ENCODE results near the gene TNNI2. TPM values are rescaled to one million over a fixed set of nuclear protein-coding genes. Genes with fewer than 3 reads are reported as not detected.

Gene TNNI2
- total RNA-seq, 4 donors from 2014 or later: 1.0 TPM; not detected in 3

DNA sequence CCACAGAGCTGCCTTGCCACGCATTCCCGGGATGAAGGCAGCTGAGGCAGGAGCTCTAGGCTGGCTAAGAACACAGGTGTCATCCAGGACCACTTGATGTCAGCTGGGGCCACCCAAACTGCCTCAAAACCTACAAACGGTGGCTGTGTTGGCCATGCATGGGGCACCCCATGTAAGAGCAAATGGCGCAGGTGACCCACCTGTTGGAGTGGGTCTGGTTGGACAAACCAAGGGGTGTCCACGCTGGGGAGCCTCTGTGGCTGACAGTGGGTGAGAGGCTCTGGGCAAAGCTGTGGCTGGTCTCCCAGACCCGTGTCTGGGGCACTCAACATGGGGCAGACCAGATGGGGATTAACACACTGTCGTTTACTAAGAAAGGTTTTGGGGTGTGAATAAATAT is 23.0 kb upstream of the TNNI2 start:
- no peak for TF ChIP-seq POLR2AphosphoS5 (IDR thresholded peaks at IDR 0.05)
- TF ChIP-seq, protein P1, sequence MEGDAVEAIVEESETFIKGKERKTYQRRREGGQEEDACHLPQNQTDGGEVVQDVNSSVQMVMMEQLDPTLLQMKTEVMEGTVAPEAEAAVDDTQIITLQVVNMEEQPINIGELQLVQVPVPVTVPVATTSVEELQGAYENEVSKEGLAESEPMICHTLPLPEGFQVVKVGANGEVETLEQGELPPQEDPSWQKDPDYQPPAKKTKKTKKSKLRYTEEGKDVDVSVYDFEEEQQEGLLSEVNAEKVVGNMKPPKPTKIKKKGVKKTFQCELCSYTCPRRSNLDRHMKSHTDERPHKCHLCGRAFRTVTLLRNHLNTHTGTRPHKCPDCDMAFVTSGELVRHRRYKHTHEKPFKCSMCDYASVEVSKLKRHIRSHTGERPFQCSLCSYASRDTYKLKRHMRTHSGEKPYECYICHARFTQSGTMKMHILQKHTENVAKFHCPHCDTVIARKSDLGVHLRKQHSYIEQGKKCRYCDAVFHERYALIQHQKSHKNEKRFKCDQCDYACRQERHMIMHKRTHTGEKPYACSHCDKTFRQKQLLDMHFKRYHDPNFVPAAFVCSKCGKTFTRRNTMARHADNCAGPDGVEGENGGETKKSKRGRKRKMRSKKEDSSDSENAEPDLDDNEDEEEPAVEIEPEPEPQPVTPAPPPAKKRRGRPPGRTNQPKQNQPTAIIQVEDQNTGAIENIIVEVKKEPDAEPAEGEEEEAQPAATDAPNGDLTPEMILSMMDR (IDR thresholded peaks at IDR 0.05): no peak
- no peak for TF ChIP-seq POLR2A (IDR thresholded peaks at IDR 0.05)
- TF ChIP-seq EP300 (IDR thresholded peaks at IDR 0.05): no peak
- H3K27me3 ChIP-seq: peaks cover 43% of the 10 kb centered on the region
- no peaks in the 10 kb centered on the region for H3K36me3 ChIP-seq
- 75 to 90% methylated on average over 2 to 3 of the region's 7 CpGs for WGBS, 2 donors (ENCODE audit: low coverage in 1 of 2)
- no peak for ATAC-seq
- peaks cover 0 to 37% (median 0%) of the 10 kb centered on the region in 3 donors for H3K9me3 ChIP-seq
- no peaks in the 10 kb centered on the region for H3K4me1 ChIP-seq
- no peak overlapping the region for H3K27ac ChIP-seq
- no peak overlapping the region for H3K4me3 ChIP-seq

DNA sequence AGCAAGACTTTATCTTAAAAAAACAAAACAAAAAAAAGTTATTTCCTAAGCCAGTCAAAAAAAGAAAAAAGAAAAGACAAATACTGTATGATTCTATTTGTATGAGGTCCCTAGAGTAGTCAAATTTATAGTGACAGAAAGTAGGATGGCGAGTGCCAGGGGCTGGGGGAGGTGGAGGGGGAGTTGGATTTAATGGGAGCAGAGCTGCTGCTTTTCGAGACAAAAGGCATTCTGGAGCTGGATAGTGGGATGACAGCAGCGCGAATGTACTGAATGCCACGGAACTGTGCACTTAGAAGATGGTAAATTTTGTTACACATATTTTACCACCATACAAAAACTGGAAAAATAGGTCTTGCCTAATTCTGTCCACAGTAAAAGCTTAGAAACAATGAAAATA is 21.8 kb upstream of the TNNI2 start:
- Histone ChIP-seq H3K9me3 (peaks cover 0 to 34% (median 0%) of the 10 kb centered on the region in 3 donors), H3K36me3 (no peaks in the 10 kb centered on the region), H3K27ac (no peak overlapping the region), H3K4me3 (no peak overlapping the region), H3K4me1 (no peaks in the 10 kb centered on the region), H3K27me3 (peaks cover 39% of the 10 kb centered on the region)
- no peak for ATAC-seq
- WGBS, 2 donors (ENCODE audit: low coverage in 1 of 2): 75 to 83% methylated on average over 5 of the region's 5 CpGs
- TF ChIP-seq EP300 (IDR thresholded peaks at IDR 0.05) (no peak), POLR2AphosphoS5 (IDR thresholded peaks at IDR 0.05) (no peak), POLR2A (IDR thresholded peaks at IDR 0.05) (no peak)
- TF ChIP-seq, protein P1 (IDR thresholded peaks at IDR 0.05): no peak

DNA sequence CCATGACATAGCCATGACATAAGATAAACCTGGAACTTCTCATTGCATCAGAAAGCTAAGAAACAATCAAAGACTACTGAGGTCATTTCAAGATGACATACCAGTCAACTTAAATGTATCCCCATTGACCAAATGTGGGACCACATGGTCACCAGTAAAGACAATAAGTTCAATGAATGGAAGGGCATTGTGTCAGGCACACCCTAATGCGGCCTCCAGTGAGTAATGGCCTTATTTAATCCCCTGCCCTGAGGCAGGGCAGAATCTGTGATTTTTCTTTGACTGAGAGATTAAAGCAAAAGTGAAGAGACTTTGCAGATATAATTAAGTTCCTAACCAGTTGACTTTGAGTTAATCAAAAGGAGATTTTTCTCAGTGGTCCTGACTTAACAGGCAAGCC is 21.3 kb upstream of the TNNI2 start:
- Histone ChIP-seq H3K27me3 (peaks cover 34% of the 10 kb centered on the region), H3K36me3 (no peaks in the 10 kb centered on the region), H3K9me3 (peaks cover 0 to 29% (median 0%) of the 10 kb centered on the region in 3 donors), H3K4me3 (no peak overlapping the region), H3K27ac (no peak overlapping the region), H3K4me1 (no peaks in the 10 kb centered on the region)
- WGBS, 2 donors (ENCODE audit: low coverage in 1 of 2): 20 to 60% methylated on average over 1 of the region's 1 CpG
- ATAC-seq: no peak
- TF ChIP-seq, protein P1 (IDR thresholded peaks at IDR 0.05): no peak
- TF ChIP-seq POLR2A (IDR thresholded peaks at IDR 0.05) (no peak), EP300 (IDR thresholded peaks at IDR 0.05) (no peak), POLR2AphosphoS5 (IDR thresholded peaks at IDR 0.05) (no peak)

DNA sequence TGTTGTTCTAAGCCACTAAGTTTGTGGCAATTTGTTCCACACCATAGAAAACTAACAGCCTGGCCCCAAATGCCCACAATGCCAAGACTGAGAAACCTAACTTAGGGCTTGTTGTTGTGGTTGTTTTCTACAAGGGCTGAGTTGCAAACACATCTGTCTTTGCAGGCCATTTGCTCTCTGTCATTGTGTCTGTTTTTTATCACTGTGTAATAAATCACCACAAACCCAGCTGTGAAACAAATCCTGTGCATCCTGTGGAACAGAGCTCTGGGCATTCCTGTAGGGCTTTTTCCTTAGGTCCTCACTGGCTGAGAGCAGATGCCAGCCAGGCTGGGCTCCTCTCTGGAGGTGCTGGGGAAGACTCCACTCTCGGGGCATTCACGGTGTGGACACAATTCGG is 19.7 kb upstream of the TNNI2 start:
- ATAC-seq: no peak
- H3K27me3 ChIP-seq: peaks cover 23% of the 10 kb centered on the region
- no peak overlapping the region for H3K4me3 ChIP-seq
- peaks cover 0 to 28% (median 0%) of the 10 kb centered on the region in 3 donors for H3K9me3 ChIP-seq
- no peak for TF ChIP-seq EP300 (IDR thresholded peaks at IDR 0.05)
- no peak for TF ChIP-seq POLR2AphosphoS5 (IDR thresholded peaks at IDR 0.05)
- no peak for TF ChIP-seq POLR2A (IDR thresholded peaks at IDR 0.05)
- TF ChIP-seq, protein P1 (IDR thresholded peaks at IDR 0.05): no peak
- no peaks in the 10 kb centered on the region for H3K36me3 ChIP-seq
- no peak overlapping the region for H3K27ac ChIP-seq
- no peaks in the 10 kb centered on the region for H3K4me1 ChIP-seq
- WGBS, 2 donors (ENCODE audit: low coverage in 1 of 2): 73% methylated on average over 2 of the region's 3 CpGs; no CpG with 5 or more reads in 1 of the 2 donors

DNA sequence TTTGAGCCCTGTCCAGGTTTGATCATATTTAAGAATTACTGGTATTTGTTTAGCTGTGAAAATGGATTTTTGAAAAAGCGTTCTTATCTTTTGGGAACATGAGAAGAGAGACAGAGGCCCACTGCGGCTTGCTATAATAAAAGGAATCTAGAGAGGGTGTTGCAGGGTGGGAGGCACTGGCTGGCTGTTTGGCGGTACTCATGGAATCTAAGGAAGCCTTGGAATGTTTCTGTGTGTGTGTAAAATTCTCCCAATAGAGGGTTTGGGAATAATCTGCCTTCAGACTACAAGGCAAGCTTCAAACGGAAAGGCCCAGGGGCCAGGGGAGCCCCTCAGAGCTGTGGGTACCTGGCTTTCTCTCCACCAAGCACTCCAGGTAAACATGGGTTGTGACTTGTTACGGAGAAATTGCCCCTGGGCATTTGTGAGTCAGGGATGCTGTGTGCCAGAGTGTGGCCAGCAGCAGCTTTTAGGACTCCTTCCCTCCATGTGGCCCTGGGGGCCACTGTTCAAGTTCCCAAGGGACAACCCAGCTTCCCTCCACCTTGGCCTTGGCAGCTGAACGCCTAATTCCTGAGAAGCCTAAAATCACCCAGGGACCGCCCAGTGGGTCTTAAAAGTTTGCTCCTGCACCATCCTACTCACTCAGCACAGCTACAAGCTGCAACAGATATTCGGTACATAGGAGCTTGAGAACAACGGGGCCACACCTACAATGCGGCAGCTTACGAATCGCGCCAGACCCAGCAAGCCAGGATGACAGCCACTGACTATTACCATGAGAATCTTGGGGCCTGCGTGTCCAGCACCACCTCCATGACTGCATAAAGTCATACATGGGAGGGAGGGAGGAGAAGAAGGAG is 18.1 kb upstream of the TNNI2 start:
- Histone ChIP-seq H3K4me3 (no peak overlapping the region), H3K27ac (no peak overlapping the region), H3K27me3 (peaks cover 17% of the 10 kb centered on the region), H3K4me1 (no peaks in the 10 kb centered on the region), H3K9me3 (peaks cover 0 to 28% (median 0%) of the 10 kb centered on the region in 3 donors), H3K36me3 (no peaks in the 10 kb centered on the region)
- TF ChIP-seq, protein P1 (IDR thresholded peaks at IDR 0.05): no peak
- TF ChIP-seq POLR2AphosphoS5 (IDR thresholded peaks at IDR 0.05) (no peak), POLR2A (IDR thresholded peaks at IDR 0.05) (no peak), EP300 (IDR thresholded peaks at IDR 0.05) (no peak)
- no peak for ATAC-seq
- 55 to 67% methylated on average over 3 to 8 of the region's 14 CpGs for WGBS, 2 donors (ENCODE audit: low coverage in 1 of 2)

All from gastroesophageal sphincter (tissue), 4 donors.